K562 (cell line): ENCODE results near the gene MAGED1. TPM values are rescaled to one million over a fixed set of nuclear protein-coding genes. Genes with fewer than 3 reads are reported as not detected.

Source experiments
- ATAC-seq: fragments of 200-7000 bp; cut with Tn5 transposase; 3 replicates; pipeline ENCODE4 v1.9.1; 2020; ENCODE audit warnings: moderate library complexity
- BruUV-seq: library from RNA; stranded (reverse); fragments of 400-500 nt; replicated peaks from 2 replicates; lab custom pipeline; 2021; lab: Mats Ljungman, UMichigan
- CTCF ChIA-PET: fragments of 300-600 bp; formaldehyde crosslinking; extraction: SDS; loops from one replicate; lab custom pipeline; 2021; ENCODE audit warnings: low intra/inter-chr PET ratio; lab: Yijun Ruan, JAX
- POLR2A ChIA-PET: fragments of 300-600, 350-650 bp; sonication (Branson Sonifier 250); formaldehyde crosslinking; extraction: SDS; loops from one replicate; lab custom pipeline; 2021; ENCODE audit warnings: antibody characterized with exemption, inconsistent platforms; lab: Yijun Ruan, JAX
- DNase-seq, 4 experiments: peaks; one replicate each; pipeline versions ENCODE4 v3.0.0 to v3.0.0-alpha.2; 2011 to 2018; ENCODE audit warnings: low spot score in 3 of 4, mixed read lengths in 3 of 4; ENCODE audit errors: extremely low read depth in 1 of 4
- FAIRE-seq: peaks from 2 replicates; lab custom pipeline; 2011; peaks lifted over from hg19 to GRCh38; lab: Jason Lieb, UNC
- H2AFZ ChIP-seq: 2 replicates; pipeline ENCODE4 v1.6.0; 2011; ENCODE audit warnings: low read depth, low read length, control low read depth, inconsistent platforms
- H3K27ac ChIP-seq: fragments of 200-600 bp; 3 replicates; pipeline ENCODE4 v1.8.0; 2011; ENCODE audit warnings: low read depth, mild to moderate bottlenecking, control low read depth, inconsistent platforms, low read length, moderate library complexity, mixed read lengths; ENCODE audit errors: extremely low read depth
- H3K27me3 ChIP-seq, 2 experiments: fragments of 300-600 bp in 1 of 2; 2 replicates in 1 of 2; 3 replicates in 1 of 2; pipeline versions ENCODE4 v1.6.0 to v1.8.0; 2011; ENCODE audit warnings: inconsistent platforms in 2 of 2, low read length in 2 of 2, mild to moderate bottlenecking in 1 of 2, mixed read lengths in 1 of 2, moderate library complexity in 1 of 2; ENCODE audit not compliant: control insufficient read depth in 2 of 2, insufficient read depth in 2 of 2
- H3K36me3 ChIP-seq: fragments of 300-600 bp; 3 replicates; pipeline ENCODE4 v1.8.0; 2011; ENCODE audit warnings: mild to moderate bottlenecking, low read length, inconsistent platforms; ENCODE audit not compliant: control insufficient read depth, insufficient read depth
- H3K4me1 ChIP-seq, 2 experiments: fragments of 200-600 bp in 1 of 2; replicated peaks in 1 of 2; 2 replicates in 1 of 2; 3 replicates in 1 of 2; pipeline versions ENCODE4 v1.5.1 to v1.8.0; 2011; ENCODE audit warnings: inconsistent platforms in 2 of 2, low read length in 2 of 2, mild to moderate bottlenecking in 1 of 2, mixed read lengths in 1 of 2, moderate library complexity in 1 of 2; ENCODE audit not compliant: control insufficient read depth in 2 of 2, insufficient read depth in 2 of 2
- H3K4me2 ChIP-seq: 2 replicates; pipeline ENCODE4 v1.6.1; 2011; ENCODE audit warnings: low read length, control low read depth, inconsistent platforms, mixed read lengths; ENCODE audit not compliant: insufficient read depth
- H3K4me3 ChIP-seq: fragments of 200-600 bp; sonication (generic), shearing (Covaris generic); 2 replicates; pipeline ENCODE4 v1.5.1; 2016; ENCODE audit warnings: control low read depth, inconsistent platforms
- H3K79me2 ChIP-seq: fragments of 200-600 bp; 3 replicates; pipeline ENCODE4 v1.8.0; 2011; ENCODE audit warnings: low read length, inconsistent platforms; ENCODE audit not compliant: control insufficient read depth, insufficient read depth
- H3K9ac ChIP-seq, 2 experiments: 2 replicates each; pipeline versions ENCODE4 v1.6.0 to v1.6.1; 2011; ENCODE audit warnings: low read depth in 2 of 2, low read length in 2 of 2, control low read depth in 1 of 2, inconsistent platforms in 1 of 2, mild to moderate bottlenecking in 1 of 2, mixed read lengths in 1 of 2; ENCODE audit not compliant: insufficient read depth in 1 of 2
- H3K9me1 ChIP-seq: one replicate; pipeline ENCODE4 v1.6.0; 2011; ENCODE audit warnings: inconsistent platforms, mild to moderate bottlenecking, low read length, moderate library complexity; ENCODE audit not compliant: control insufficient read depth, insufficient read depth
- H3K9me3 ChIP-seq: replicated peaks from 2 replicates; pipeline ENCODE4 v1.5.1; 2011; ENCODE audit warnings: low read depth, low read length, inconsistent platforms; ENCODE audit not compliant: control insufficient read depth, insufficient read depth
- H4K20me1 ChIP-seq: replicated peaks from 2 replicates; pipeline ENCODE4 v1.6.1; 2011; ENCODE audit warnings: low read length, inconsistent platforms, mixed read lengths; ENCODE audit not compliant: control insufficient read depth, insufficient read depth
- HMGN3 ChIP-seq: IDR thresholded peaks from 2 replicates; pipeline ENCODE4 v1.6.1; 2011; ENCODE audit warnings: borderline replicate concordance, low read depth, mild to moderate bottlenecking, mixed read lengths, low read length; ENCODE audit not compliant: insufficient read length; ENCODE audit errors: extremely low read depth
- KLF1 ChIP-seq: fragments of 450-650 bp; IDR thresholded peaks from 2 replicates; pipeline ENCODE4 v1.6.1; 2016; ENCODE audit warnings: missing genetic modification characterization, missing compliant biosample characterization
- MTA2 ChIP-seq: fragments of 450-650 bp; IDR thresholded peaks from 2 replicates; pipeline ENCODE4 v1.6.1; 2016; ENCODE audit warnings: low read depth
- NCOA4 ChIP-seq: fragments of 450-650 bp; IDR thresholded peaks from 2 replicates; pipeline ENCODE4 v1.6.1; 2018; ENCODE audit warnings: mild to moderate bottlenecking; ENCODE audit not compliant: partially characterized antibody
- PYGO2 ChIP-seq: fragments of 450-650 bp; IDR thresholded peaks from 2 replicates; pipeline ENCODE4 v1.6.1; 2016; ENCODE audit warnings: mild to moderate bottlenecking, missing genetic modification characterization, moderate library complexity, missing compliant biosample characterization
- RFX1 ChIP-seq: fragments of 450-650 bp; IDR thresholded peaks from 2 replicates; pipeline ENCODE4 v1.6.1; 2016; ENCODE audit warnings: mild to moderate bottlenecking, moderate library complexity
- RNF219 ChIP-seq: fragments of 250-450 bp; sonication (Bioruptor Pico); IDR thresholded peaks from 2 replicates; pipeline ENCODE4 v1.5.0; 2022; ENCODE audit warnings: mild to moderate bottlenecking
- SMC3 ChIP-seq: conservative IDR thresholded peaks from 2 replicates; pipeline ENCODE4 v1.6.1; 2011; ENCODE audit warnings: low read depth, low read length, improper control_type of control experiment; ENCODE audit not compliant: insufficient read depth
- TEAD1 ChIP-seq, 2 experiments: fragments of 450-650 bp in 1 of 2; sonication (generic) in 1 of 2; formaldehyde crosslinking; IDR thresholded peaks; 2 replicates each; pipeline versions ENCODE4 v1.4.0 to v1.8.0; 2020 to 2022; ENCODE audit warnings: mild to moderate bottlenecking in 2 of 2, missing genetic modification reagents in 1 of 2
- TEAD2 ChIP-seq: fragments of 450-650 bp; IDR thresholded peaks from 2 replicates; pipeline ENCODE4 v1.6.1; 2016; ENCODE audit warnings: missing genetic modification characterization, control low read depth, missing compliant biosample characterization
- TGIF2 ChIP-seq: sonication (generic); formaldehyde crosslinking; IDR thresholded peaks from 2 replicates; pipeline ENCODE4 v1.8.1; 2022; ENCODE audit warnings: mild to moderate bottlenecking, missing genetic modification reagents, moderate library complexity
- TRIM25 ChIP-seq: fragments of 450-650 bp; IDR thresholded peaks from 2 replicates; pipeline ENCODE4 v1.7.0; 2016; ENCODE audit warnings: borderline replicate concordance
- UBTF ChIP-seq, 2 experiments: IDR thresholded peaks; 2 replicates each; pipeline ENCODE4 v1.6.1; 2012; ENCODE audit warnings: improper control_type of control experiment in 2 of 2, low read depth in 2 of 2, low read length in 2 of 2, borderline replicate concordance in 1 of 2
- ZBTB7A ChIP-seq: IDR thresholded peaks from 2 replicates; pipeline ENCODE4 v1.6.1; 2011; ENCODE audit warnings: low read depth, mild to moderate bottlenecking, low read length, moderate library complexity, borderline replicate concordance; ENCODE audit not compliant: control insufficient read depth
- ZNF584 ChIP-seq: fragments of 200-800 bp; sonication (Bioruptor generic); IDR thresholded peaks from 2 replicates; pipeline ENCODE4 v1.6.1; 2016; ENCODE audit warnings: low read depth, mild to moderate bottlenecking, missing genetic modification characterization, missing compliant biosample characterization
- ZNF780A ChIP-seq: fragments of 250-450 bp; sonication (Bioruptor Pico); IDR thresholded peaks from 2 replicates; pipeline ENCODE4 v1.5.0; 2021; ENCODE audit warnings: mild to moderate bottlenecking
- ZSCAN29 ChIP-seq: fragments of 450-650 bp; IDR thresholded peaks from 2 replicates; pipeline ENCODE4 v1.6.1; 2017
- WGBS: fragments of 100-300 bp; shearing (Covaris generic); methylation state at CpG from one replicate; pipeline ENCODE4 v1.1.6; 2016; ENCODE audit warnings: low coverage, mixed read lengths; ENCODE audit not compliant: insufficient coverage; ENCODE audit errors: missing lambda C conversion rate; 5-methylcytosine and 5-hydroxymethylcytosine counted together
- in situ Hi-C: fragments of 300-500 bp; cut with MboI; formaldehyde crosslinking; loops from 4 replicates; pipeline ENCODE4 v1.15.0; 2018; ENCODE audit warnings: inconsistent platforms, mixed read lengths
- intact Hi-C: fragments of 100-400 bp; cut with micrococcal nuclease; formaldehyde crosslinking; loops from 2 replicates; pipeline ENCODE4 v1.14.2; 2022
- polyA plus RNA-seq, 8 experiments: library from polyadenylated mRNA; depleted of rRNA in 4 of 8; stranded (reverse) in 5 of 8; unstranded in 3 of 8; fragments of >200 nt; fragmentation: Nextera tagmentation in 2 of 8; fragmentation: Illumina TruSeq in 1 of 8; extraction: Ambion mirVana in 2 of 8; extraction: Trizol in 1 of 8; gene quantifications; 2 replicates each; pipeline versions ENCODE4 v1.2.1 to v1.2.3, GENCODE V29; 2011 to 2014; ENCODE audit warnings: inconsistent platforms in 1 of 8, missing spikeins in 1 of 8
- total RNA-seq, 7 experiments: library from RNA; depleted of rRNA in 6 of 7; stranded (reverse); fragments of >200 nt in 6 of 7; fragmentation: Illumina TruSeq in 2 of 7; extraction: Trizol in 2 of 7; gene quantifications; 2 replicates each; pipeline versions ENCODE4 v1.2.1 to v1.2.3, GENCODE V29; 2011 to 2021; ENCODE audit warnings: low replicate concordance in 1 of 7

MAGED1 gene
- total and polyA plus RNA-seq, 9 of the 15 experiments (the other 6 are each of a cell fraction or from before 2014, with no cell fraction given): 5.7 to 41.2 (median 12.7) TPM

- H3K79me2 ChIP-seq: no peaks in the 10 kb centered on the region
- H3K27me3 ChIP-seq: no peaks in the 10 kb centered on the region
- no peak for FAIRE-seq
- intact Hi-C loops: no loop called here
- ATAC-seq: no peak
- no peaks in the 10 kb centered on the region for H3K4me1 ChIP-seq
- ChIA-PET POLR2A (no interaction called here), CTCF (no interaction called here)
- in situ Hi-C loops: no loop called here
- H3K4me2 ChIP-seq: no peak overlapping the region
- BruUV-seq: no TSS peak
- no peak overlapping the region for H3K4me3 ChIP-seq
- no peak overlapping the region for H3K9ac ChIP-seq
- H2AFZ ChIP-seq: no peak overlapping the region
- 0% methylated on average over 1 of the region's 1 CpG for WGBS
- DNase-seq: no peak
- H4K20me1 ChIP-seq: no peaks in the 10 kb centered on the region
- no peaks in the 10 kb centered on the region for H3K36me3 ChIP-seq
- H3K9me1 ChIP-seq: no peaks in the 10 kb centered on the region
- no peak overlapping the region for H3K27ac ChIP-seq
- no peaks in the 10 kb centered on the region for H3K9me3 ChIP-seq
- TF ChIP-seq ZBTB7A (no peak), MTA2 (no peak), SMC3 (no peak), TGIF2 (no peak), PYGO2 (tag) (no peak), ZSCAN29 (no peak), ZNF780A (CRISPR knock-in tag) (no peak), HMGN3 (no peak), TEAD1 (CRISPR knock-in tag; IDR thresholded peaks at IDR 0.05) (no peak), TRIM25 (no peak), UBTF (IDR thresholded peaks at IDR 0.05; ENCODE audit: borderline replicate concordance in 1 of 2, low read depth in 2 of 2, low read length in 2 of 2) (no peak), ZNF584 (CRISPR knock-in tag) (no peak), RNF219 (CRISPR knock-in tag) (no peak), RFX1 (no peak), KLF1 (tag) (no peak), TEAD2 (tag) (no peak), NCOA4 (no peak)
Observed at GRCh38 chrX:51922561-51922960, 29.1 kb downstream of the MAGED1 start.
